Measurements from ENCODE around the gene RHBDD3.
"Not testable (repeated sequence)": the region's sequence is repeated elsewhere in the genome, so short reads cannot be mapped to it uniquely, and the experiment has no call there.

The RHBDD3 gene

GRCh38 chr22:29253561-29254285, 14.1 kb downstream of the RHBDD3 start:
- Histone ChIP-seq H3K27me3 (ENCODE audit: insufficient read depth, low read depth, severe bottlenecking) (no peaks in the 10 kb centered on the region), H3K9me3 (ENCODE audit: severe bottlenecking) (no peaks in the 10 kb centered on the region), H3K36me3 (peaks cover 2% of the 10 kb centered on the region; the same call in 1 of the 2 replicates), H3K27ac (peak overlapping the region; percentile 32), H3K4me3 (ENCODE audit: low read depth, low read length) (no peak overlapping the region)
- TF ChIP-seq CTCF (IDR thresholded peaks at IDR 0.05; ENCODE audit: low read depth, low read length): no peak
- DNase-seq: no peak

DNA sequence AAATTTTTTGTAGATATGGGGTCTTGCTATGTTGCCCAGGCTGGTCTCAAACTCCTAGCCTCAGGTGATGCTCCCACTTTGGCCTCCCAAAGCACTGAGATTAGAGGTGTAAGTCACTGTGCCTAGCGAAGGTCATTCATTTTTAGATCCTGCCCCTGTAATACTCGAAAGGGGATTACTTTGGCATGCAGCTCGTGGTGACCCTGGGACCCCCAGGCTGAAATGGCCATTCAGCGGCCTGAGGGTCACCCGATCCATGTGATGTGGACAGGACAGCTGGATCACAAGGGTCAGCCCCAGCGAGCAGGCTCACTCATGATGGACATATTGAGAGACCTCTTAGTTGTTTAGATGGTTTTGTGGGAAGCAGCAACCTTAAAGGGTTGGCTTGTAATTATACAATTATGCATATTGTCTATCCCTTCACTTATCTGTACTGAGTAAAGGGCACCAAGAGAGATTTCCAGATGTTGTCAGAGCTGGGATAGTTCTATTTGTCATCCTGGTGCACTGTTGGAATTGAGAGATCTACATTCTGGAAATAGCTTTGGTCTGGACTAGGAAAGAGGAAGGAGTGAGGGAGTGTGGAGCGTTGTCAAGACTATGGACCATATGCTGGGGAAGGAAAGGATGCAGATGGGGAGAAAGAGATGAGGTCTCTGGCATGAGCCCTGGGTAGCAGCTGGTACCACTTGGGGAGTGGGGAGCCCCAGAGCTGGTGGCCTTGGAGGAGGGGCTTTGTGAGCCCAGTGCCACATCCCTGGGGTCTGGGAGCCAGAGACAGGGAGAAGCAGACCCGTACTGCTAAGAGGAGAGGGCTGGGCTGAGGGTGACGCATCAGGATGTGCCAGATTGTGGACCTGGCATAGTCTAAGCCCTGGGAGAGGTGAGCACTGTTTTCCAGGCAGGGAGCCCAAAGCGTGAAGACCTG, 15.5 kb downstream of the RHBDD3 start:
- H3K36me3 ChIP-seq: no peaks in the 10 kb centered on the region
- TF ChIP-seq CTCF (IDR thresholded peaks at IDR 0.05; ENCODE audit: low read depth, low read length): no peak
- no peak overlapping the region for H3K27ac ChIP-seq
- DNase-seq: no peak
- no peaks in the 10 kb centered on the region for H3K27me3 ChIP-seq (ENCODE audit: insufficient read depth, low read depth, severe bottlenecking)
- no peaks in the 10 kb centered on the region for H3K9me3 ChIP-seq (ENCODE audit: severe bottlenecking)
- no peak overlapping the region for H3K4me3 ChIP-seq (ENCODE audit: low read depth, low read length)

DNA sequence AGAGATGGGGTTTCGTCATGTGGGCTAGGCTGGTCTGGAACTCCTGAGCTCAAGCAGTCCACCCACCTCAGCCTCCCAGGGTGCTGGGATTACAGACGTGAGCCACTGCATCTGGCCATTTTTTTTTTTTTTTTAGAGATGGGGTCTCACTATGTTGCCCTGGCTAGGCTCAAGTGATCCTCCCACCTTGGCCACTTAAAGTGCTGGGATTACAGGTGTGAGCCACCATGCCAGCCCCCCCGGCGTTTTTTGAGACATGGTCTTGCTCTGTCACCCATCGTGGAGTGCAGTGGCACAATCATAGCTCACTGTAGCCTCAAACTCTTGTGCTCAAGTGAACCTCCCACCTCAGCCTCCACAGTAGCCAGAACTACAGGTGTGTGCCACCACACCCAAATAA, 16.5 kb downstream of the RHBDD3 start:
- no peak for TF ChIP-seq CTCF (IDR thresholded peaks at IDR 0.05; ENCODE audit: low read depth, low read length)
- Histone ChIP-seq H3K36me3 (no peaks in the 10 kb centered on the region), H3K4me3 (ENCODE audit: low read depth, low read length) (no peak overlapping the region), H3K9me3 (ENCODE audit: severe bottlenecking) (no peaks in the 10 kb centered on the region), H3K27ac (no peak overlapping the region), H3K27me3 (ENCODE audit: insufficient read depth, low read depth, severe bottlenecking) (no peaks in the 10 kb centered on the region)
- DNase-seq: no peak

- not testable (repeated sequence) for H3K27ac ChIP-seq; H3K36me3 ChIP-seq; H3K4me3 ChIP-seq (ENCODE audit: low read depth, low read length); H3K27me3 ChIP-seq (ENCODE audit: insufficient read depth, low read depth, severe bottlenecking); DNase-seq; H3K9me3 ChIP-seq (ENCODE audit: severe bottlenecking)
Observed at GRCh38 chr22:29247891-29248290, 19.9 kb downstream of the RHBDD3 start.

DNA sequence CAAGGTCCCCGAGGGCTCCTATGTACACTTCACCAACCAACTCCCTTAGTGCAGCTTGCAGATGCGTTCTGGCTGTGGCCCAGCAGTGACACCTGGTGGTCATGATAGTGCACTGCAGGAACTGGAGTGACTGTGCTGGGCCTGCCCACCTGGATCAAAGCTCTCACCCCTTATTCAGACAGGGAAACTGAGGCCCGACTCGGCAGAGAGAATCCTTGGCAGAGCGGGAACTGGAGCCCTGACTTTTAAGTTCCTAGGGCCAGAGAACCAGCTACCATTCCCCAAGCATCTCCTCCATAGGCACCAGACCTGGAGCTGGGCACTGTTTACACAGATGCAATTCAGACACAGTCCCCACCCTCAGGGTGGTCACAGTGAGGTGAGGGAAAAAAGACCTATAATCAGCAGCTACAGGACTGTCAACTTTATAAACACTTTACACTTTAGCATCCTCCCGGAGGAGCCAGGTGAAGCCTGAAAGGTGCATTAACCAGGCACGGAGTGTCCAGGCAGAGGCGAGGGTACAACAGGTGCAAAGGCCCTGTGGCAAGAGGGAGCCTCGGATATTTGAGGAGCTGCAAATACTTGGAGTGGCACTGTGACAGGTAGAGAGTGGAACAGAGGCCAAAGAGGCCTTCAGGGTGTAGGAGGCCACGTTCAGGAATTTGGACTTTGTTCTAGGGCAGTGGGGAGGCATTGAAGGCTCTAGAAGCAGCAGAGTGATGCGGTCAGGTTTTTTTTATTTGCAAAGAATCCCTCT, 22.0 kb downstream of the RHBDD3 start:
- Histone ChIP-seq H3K9me3 (ENCODE audit: severe bottlenecking) (peaks cover 10% of the 10 kb centered on the region), H3K27ac (no peak overlapping the region), H3K27me3 (ENCODE audit: insufficient read depth, low read depth, severe bottlenecking) (no peaks in the 10 kb centered on the region), H3K4me3 (ENCODE audit: low read depth, low read length) (no peak overlapping the region), H3K36me3 (no peaks in the 10 kb centered on the region; the same call in 1 of the 2 replicates)
- DNase-seq: peak; percentile 67
- TF ChIP-seq CTCF (IDR thresholded peaks at IDR 0.05; ENCODE audit: low read depth, low read length): peak; percentile 98

All from WERI-Rb-1 (cell line).